Measurements from ENCODE around the gene EPN2. TPM values are rescaled to one million over a fixed set of nuclear protein-coding genes. Genes with fewer than 3 reads are reported as not detected.

EPN2 gene
- total RNA-seq, 2 experiments from 2014 or later = 20.1 to 20.4 TPM

- Histone ChIP-seq H3K27ac (ENCODE audit: low read depth, low read length, poor library complexity, severe bottlenecking) (no peak overlapping the region), H3K36me3 (ENCODE audit: insufficient read depth, low read length) (peaks cover 33% of the 10 kb centered on the region; the same call in 1 of the 2 replicates), H3K9me2 (ENCODE audit: insufficient read depth, low read length) (no peaks in the 10 kb centered on the region), H3K79me2 (ENCODE audit: insufficient read depth, low read depth, low read length) (no peaks in the 10 kb centered on the region), H2AFZ (ENCODE audit: low read length) (no peak overlapping the region), H3K4me2 (ENCODE audit: low read length) (no peak overlapping the region), H3K4me3 (ENCODE audit: low read depth, low read length, poor library complexity, severe bottlenecking) (no peak overlapping the region), H3K9me3 (ENCODE audit: low read length) (no peaks in the 10 kb centered on the region), H4K20me1 (ENCODE audit: insufficient read depth, low read length) (no peaks in the 10 kb centered on the region), H3K4me1 (ENCODE audit: insufficient read depth, low read length, poor library complexity, severe bottlenecking) (peaks cover 16% of the 10 kb centered on the region)
- TF ChIP-seq EZH2phosphoT487 (IDR thresholded peaks at IDR 0.05; ENCODE audit: borderline replicate concordance, low read depth, low read length) = no peak
- TF ChIP-seq, protein P1, sequence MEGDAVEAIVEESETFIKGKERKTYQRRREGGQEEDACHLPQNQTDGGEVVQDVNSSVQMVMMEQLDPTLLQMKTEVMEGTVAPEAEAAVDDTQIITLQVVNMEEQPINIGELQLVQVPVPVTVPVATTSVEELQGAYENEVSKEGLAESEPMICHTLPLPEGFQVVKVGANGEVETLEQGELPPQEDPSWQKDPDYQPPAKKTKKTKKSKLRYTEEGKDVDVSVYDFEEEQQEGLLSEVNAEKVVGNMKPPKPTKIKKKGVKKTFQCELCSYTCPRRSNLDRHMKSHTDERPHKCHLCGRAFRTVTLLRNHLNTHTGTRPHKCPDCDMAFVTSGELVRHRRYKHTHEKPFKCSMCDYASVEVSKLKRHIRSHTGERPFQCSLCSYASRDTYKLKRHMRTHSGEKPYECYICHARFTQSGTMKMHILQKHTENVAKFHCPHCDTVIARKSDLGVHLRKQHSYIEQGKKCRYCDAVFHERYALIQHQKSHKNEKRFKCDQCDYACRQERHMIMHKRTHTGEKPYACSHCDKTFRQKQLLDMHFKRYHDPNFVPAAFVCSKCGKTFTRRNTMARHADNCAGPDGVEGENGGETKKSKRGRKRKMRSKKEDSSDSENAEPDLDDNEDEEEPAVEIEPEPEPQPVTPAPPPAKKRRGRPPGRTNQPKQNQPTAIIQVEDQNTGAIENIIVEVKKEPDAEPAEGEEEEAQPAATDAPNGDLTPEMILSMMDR (conservative IDR thresholded peaks at IDR 0.05; ENCODE audit: low read length) = no peak
- ChIA-PET CTCF (ENCODE audit: unreplicated experiment) (no interaction called here), POLR2A (no interaction called here)
- intact Hi-C loops (cut with micrococcal nuclease; ENCODE audit: unreplicated experiment) = no loop called here
- DNase-seq (ENCODE audit: low spot score) = no peak
- BruUV-seq (replicated peaks) = no TSS peak
Measured at GRCh38 chr17:19382531-19383444, 145.6 kb downstream of the EPN2 start.

GRCh38 chr17:19383681-19384470 is 146.7 kb downstream of the EPN2 start:
- no peak overlapping the region for H3K4me2 ChIP-seq (ENCODE audit: low read length)
- H3K36me3 ChIP-seq (ENCODE audit: insufficient read depth, low read length) = peaks cover 33% of the 10 kb centered on the region; the same call in 1 of the 2 replicates
- H3K4me3 ChIP-seq (ENCODE audit: low read depth, low read length, poor library complexity, severe bottlenecking) = no peak overlapping the region
- CTCF ChIA-PET (ENCODE audit: unreplicated experiment) = interaction anchor here (0.6 kb wide), 1 partner anchor 385 kb away, joined by 3 read pairs; no protein-coding TSS in a partner anchor
- intact Hi-C loops (cut with micrococcal nuclease; ENCODE audit: unreplicated experiment) = no loop called here
- no peak overlapping the region for H3K27ac ChIP-seq (ENCODE audit: low read depth, low read length, poor library complexity, severe bottlenecking)
- POLR2A ChIA-PET = no interaction called here
- no peaks in the 10 kb centered on the region for H3K9me2 ChIP-seq (ENCODE audit: insufficient read depth, low read length)
- H3K79me2 ChIP-seq (ENCODE audit: insufficient read depth, low read depth, low read length) = no peaks in the 10 kb centered on the region
- no peaks in the 10 kb centered on the region for H3K9me3 ChIP-seq (ENCODE audit: low read length)
- H4K20me1 ChIP-seq (ENCODE audit: insufficient read depth, low read length) = no peaks in the 10 kb centered on the region
- BruUV-seq (replicated peaks) = no TSS peak
- peaks cover 15% of the 10 kb centered on the region for H3K4me1 ChIP-seq (ENCODE audit: insufficient read depth, low read length, poor library complexity, severe bottlenecking)
- DNase-seq (ENCODE audit: low spot score) = no peak
- TF ChIP-seq, protein P1 (conservative IDR thresholded peaks at IDR 0.05; ENCODE audit: low read length) = no peak
- TF ChIP-seq EZH2phosphoT487 (IDR thresholded peaks at IDR 0.05; ENCODE audit: borderline replicate concordance, low read depth, low read length) = no peak
- H2AFZ ChIP-seq (ENCODE audit: low read length) = no peak overlapping the region

Data from OCI-LY7 (cell line).